H9 (cell line): ENCODE results near the gene ARHGEF12. TPM values are rescaled to one million over a fixed set of nuclear protein-coding genes. Genes with fewer than 3 reads are reported as not detected.

Experiments
- DNase-seq: peaks from one replicate; pipeline ENCODE4 v3.0.0-alpha.2; 2017
- H2AFZ ChIP-seq: one replicate; pipeline ENCODE4 v1.6.1; 2013; ENCODE audit warnings: mild to moderate bottlenecking, low read length, control low read depth, moderate library complexity
- H2AK5ac ChIP-seq: 2 replicates; pipeline ENCODE4 v1.6.1; 2013; ENCODE audit warnings: low read length, control low read depth, mixed read lengths; ENCODE audit not compliant: insufficient read length
- H2BK120ac ChIP-seq: one replicate; pipeline ENCODE4 v1.6.1; 2013; ENCODE audit warnings: low read depth, mild to moderate bottlenecking, low read length, control low read depth, inconsistent platforms; ENCODE audit not compliant: poor library complexity, severe bottlenecking
- H2BK12ac ChIP-seq: 2 replicates; pipeline ENCODE4 v1.6.1; 2013; ENCODE audit warnings: low read length, control low read depth, mixed read lengths, low read depth; ENCODE audit not compliant: insufficient read length
- H2BK15ac ChIP-seq: 2 replicates; pipeline ENCODE4 v1.6.1; 2013; ENCODE audit warnings: low read depth, low read length, control low read depth
- H2BK20ac ChIP-seq: one replicate; pipeline ENCODE4 v1.6.1; 2013; ENCODE audit warnings: low read depth, mild to moderate bottlenecking, low read length, control low read depth, inconsistent platforms; ENCODE audit not compliant: poor library complexity, severe bottlenecking
- H2BK5ac ChIP-seq: 2 replicates; pipeline ENCODE4 v1.6.1; 2013; ENCODE audit warnings: low read length, control low read depth, mixed read lengths; ENCODE audit not compliant: insufficient read length
- H3K14ac ChIP-seq: 2 replicates; pipeline ENCODE4 v1.6.1; 2013; ENCODE audit warnings: low read length, control low read depth; ENCODE audit not compliant: insufficient read depth
- H3K18ac ChIP-seq: 2 replicates; pipeline ENCODE4 v1.6.1; 2013; ENCODE audit warnings: low read depth, mild to moderate bottlenecking, mixed read lengths, low read length, control low read depth; ENCODE audit not compliant: insufficient read length
- H3K23ac ChIP-seq: 2 replicates; pipeline ENCODE4 v1.6.1; 2013; ENCODE audit warnings: low read length, control low read depth, mixed read lengths, low read depth; ENCODE audit not compliant: insufficient read length
- H3K23me2 ChIP-seq: 2 replicates; pipeline ENCODE4 v1.6.1; 2013; ENCODE audit warnings: low read depth, mild to moderate bottlenecking, mixed read lengths, low read length, control low read depth; ENCODE audit not compliant: insufficient read length, poor library complexity, severe bottlenecking
- H3K27ac ChIP-seq: 2 replicates; pipeline ENCODE4 v1.5.1; 2013; ENCODE audit warnings: low read length, control low read depth, mixed read lengths, low read depth; ENCODE audit not compliant: insufficient read length
- H3K27me3 ChIP-seq: 2 replicates; pipeline ENCODE4 v1.6.1; 2013; ENCODE audit warnings: low read length, control low read depth, inconsistent platforms; ENCODE audit not compliant: insufficient read depth
- H3K4ac ChIP-seq: 2 replicates; pipeline ENCODE4 v1.6.1; 2013; ENCODE audit warnings: low read depth, mild to moderate bottlenecking, control low read depth, inconsistent platforms, low read length, moderate library complexity
- H3K4me1 ChIP-seq: 2 replicates; pipeline ENCODE4 v1.6.1; 2013; ENCODE audit warnings: low read length, control low read depth, inconsistent platforms; ENCODE audit not compliant: insufficient read depth
- H3K4me2 ChIP-seq: 2 replicates; pipeline ENCODE4 v1.6.1; 2013; ENCODE audit warnings: low read length, control low read depth, mixed read lengths; ENCODE audit not compliant: insufficient read length, insufficient read depth
- H3K56ac ChIP-seq: 2 replicates; pipeline ENCODE4 v1.6.1; 2013; ENCODE audit warnings: low read depth, mild to moderate bottlenecking, mixed read lengths, low read length, control low read depth; ENCODE audit not compliant: insufficient read length
- H3K79me1 ChIP-seq: 2 replicates; pipeline ENCODE4 v1.6.1; 2013; ENCODE audit warnings: low read depth, mild to moderate bottlenecking, moderate library complexity, low read length, control low read depth, inconsistent platforms; ENCODE audit not compliant: insufficient read depth, poor library complexity, severe bottlenecking
- H3K79me2 ChIP-seq: 2 replicates; pipeline ENCODE4 v1.6.1; 2013; ENCODE audit warnings: low read length, control low read depth, inconsistent platforms; ENCODE audit not compliant: insufficient read depth
- H3K9ac ChIP-seq: 2 replicates; pipeline ENCODE4 v1.6.1; 2013; ENCODE audit warnings: low read length, control low read depth, mixed read lengths; ENCODE audit not compliant: insufficient read length; ENCODE audit errors: extremely low read depth
- H3K9me3 ChIP-seq: one replicate; pipeline ENCODE4 v1.6.1; 2013; ENCODE audit warnings: low read depth, low read length, inconsistent platforms; ENCODE audit not compliant: control insufficient read depth
- H3T11ph ChIP-seq: one replicate; pipeline ENCODE4 v1.6.1; 2013; ENCODE audit warnings: mild to moderate bottlenecking, low read length, control low read depth, inconsistent platforms
- H4K20me1 ChIP-seq: one replicate; pipeline ENCODE4 v1.6.1; 2013; ENCODE audit not compliant: control insufficient read depth, insufficient read length, insufficient read depth
- H4K5ac ChIP-seq: 2 replicates; pipeline ENCODE4 v1.6.1; 2013; ENCODE audit warnings: low read depth, mild to moderate bottlenecking, mixed read lengths, low read length, control low read depth; ENCODE audit not compliant: insufficient read length
- H4K8ac ChIP-seq: replicated peaks from 2 replicates; pipeline ENCODE4 v1.6.1; 2013; ENCODE audit warnings: low read length, control low read depth, mixed read lengths, low read depth; ENCODE audit not compliant: insufficient read length
- H4K91ac ChIP-seq: 2 replicates; pipeline ENCODE4 v1.6.1; 2013; ENCODE audit warnings: low read depth, mild to moderate bottlenecking, moderate library complexity, mixed read lengths, low read length, control low read depth; ENCODE audit not compliant: insufficient read length
- H3K27ac Mint-ChIP-seq, 3 experiments: 2 replicates in 2 of 3; 3 replicates in 1 of 3; pipeline ENCODE4 v1.8.0; 2020 to 2021; ENCODE audit warnings: mixed read lengths in 3 of 3, mild to moderate bottlenecking in 1 of 3, moderate library complexity in 1 of 3
- H3K27me3 Mint-ChIP-seq: 2 replicates; pipeline ENCODE4 v1.8.0; 2021; ENCODE audit warnings: low read depth, mild to moderate bottlenecking, moderate library complexity, mixed read lengths
- H3K36me3 Mint-ChIP-seq, 3 experiments: 2 replicates in 2 of 3; 3 replicates in 1 of 3; pipeline ENCODE4 v1.8.0; 2020 to 2021; ENCODE audit warnings: low read depth in 3 of 3, mixed read lengths in 3 of 3; ENCODE audit not compliant: insufficient read depth in 1 of 3
- H3K4me1 Mint-ChIP-seq, 2 experiments: 2 replicates each; pipeline ENCODE4 v1.8.0; 2020; ENCODE audit warnings: mixed read lengths in 2 of 2
- H3K4me3 Mint-ChIP-seq, 2 experiments: 2 replicates in 1 of 2; 3 replicates in 1 of 2; pipeline ENCODE4 v1.8.0; 2020 to 2021; ENCODE audit warnings: mild to moderate bottlenecking in 2 of 2, mixed read lengths in 2 of 2, moderate library complexity in 1 of 2
- H3K9me3 Mint-ChIP-seq, 2 experiments: 2 replicates in 1 of 2; 3 replicates in 1 of 2; pipeline ENCODE4 v1.8.0; 2020; ENCODE audit warnings: mild to moderate bottlenecking in 2 of 2, mixed read lengths in 2 of 2, moderate library complexity in 1 of 2
- CTCF ChIP-seq: fragments of 200-600 bp; sonication (generic); conservative IDR thresholded peaks from 3 replicates; pipeline ENCODE4 v1.8.0; 2021; ENCODE audit warnings: antibody characterized with exemption, mild to moderate bottlenecking
- WGBS: extraction: QIAGEN DNeasy Blood & Tissue Kit; methylation state at CpG from one replicate; pipeline ENCODE4 v1.1.7; 2013; ENCODE audit warnings: missing lambda C conversion rate, low lambda C conversion rate, mixed read lengths; ENCODE audit not compliant: insufficient read length; ENCODE audit errors: extremely low coverage; 5-methylcytosine and 5-hydroxymethylcytosine counted together
- total RNA-seq: library from RNA; stranded (reverse); gene quantifications from 2 replicates; pipeline ENCODE4 v1.2.1, GENCODE V29; 2021

ARHGEF12 gene
- total RNA-seq, 1 experiment from 2014 or later = 27.0 TPM

- WGBS = no CpG with 5 or more reads among the region's 11 CpGs
- no peaks in the 10 kb centered on the region for H3K23me2 ChIP-seq
- H4K20me1 ChIP-seq = no peaks in the 10 kb centered on the region
- TF ChIP-seq CTCF = no peak
- no peak overlapping the region for H3K56ac ChIP-seq
- no peak overlapping the region for H2BK120ac ChIP-seq
- no peak overlapping the region for H4K8ac ChIP-seq
- H3K27me3 ChIP-seq = no peaks in the 10 kb centered on the region
- no peak overlapping the region for H3K4ac ChIP-seq
- H3K18ac ChIP-seq = no peak overlapping the region
- H3K9ac ChIP-seq = no peak overlapping the region
- no peak overlapping the region for H3K4me2 ChIP-seq
- H2BK20ac ChIP-seq = no peak overlapping the region
- no peaks in the 10 kb centered on the region for H3K79me2 ChIP-seq
- no peak for DNase-seq
- H3T11ph ChIP-seq = no peak overlapping the region
- no peaks in the 10 kb centered on the region for H3K9me3 ChIP-seq
- no peaks in the 10 kb centered on the region for H3K9me3 Mint-ChIP-seq
- no peak overlapping the region for H2BK12ac ChIP-seq
- no peak overlapping the region for H3K23ac ChIP-seq
- no peaks in the 10 kb centered on the region for H3K79me1 ChIP-seq
- H4K5ac ChIP-seq = no peak overlapping the region
- no peak overlapping the region for H3K14ac ChIP-seq
- no peak overlapping the region for H2BK15ac ChIP-seq
- H2AK5ac ChIP-seq = no peak overlapping the region
- peaks cover 15% of the 10 kb centered on the region for H3K27me3 Mint-ChIP-seq
- H3K27ac ChIP-seq = no peak overlapping the region
- H3K36me3 Mint-ChIP-seq = no peaks in the 10 kb centered on the region
- H3K27ac Mint-ChIP-seq = no peak overlapping the region
- no peak overlapping the region for H3K4me3 Mint-ChIP-seq
- no peak overlapping the region for H2AFZ ChIP-seq
- H4K91ac ChIP-seq = no peak overlapping the region
- H2BK5ac ChIP-seq = no peak overlapping the region
- peaks cover 20 to 24% of the 10 kb centered on the region in 2 experiments for H3K4me1 Mint-ChIP-seq
- H3K4me1 ChIP-seq = no peaks in the 10 kb centered on the region; the same call in 1 of the 2 replicates
Observed at GRCh38 chr11:120307476-120307875, 28.7 kb upstream of the ARHGEF12 start.
